GM12892 (cell line): Measurements from ENCODE around the gene CIAO2B.

Experiments used
- POLR2A ChIP-seq: IDR thresholded peaks from 2 replicates; pipeline ENCODE4 v1.6.1; 2011; ENCODE audit warnings: low read depth, low read length, control low read depth
- POLR2AphosphoS5 ChIP-seq: IDR thresholded peaks from 2 replicates; pipeline ENCODE4 v1.6.1; 2011; ENCODE audit warnings: low read depth, low read length, control low read depth

GRCh38 chr16:66908116-66908515 is 26.1 kb downstream of the CIAO2B start:
- TF ChIP-seq POLR2A (no peak), POLR2AphosphoS5 (no peak)
